Endothelial cell (in vitro differentiated cells): ENCODE measurements around the gene WDFY2. TPM values are rescaled to one million over a fixed set of nuclear protein-coding genes. Genes with fewer than 3 reads are reported as not detected.

ENCODE experiments used
- DNase-seq: peaks from one replicate; pipeline ENCODE4 v3.0.0; 2021; ENCODE audit warnings: low spot score
- H3K27ac Mint-ChIP-seq: one replicate; pipeline ENCODE4 v1.8.0; 2021; ENCODE audit warnings: mixed read lengths, inconsistent platforms; ENCODE audit not compliant: unreplicated experiment
- H3K27me3 Mint-ChIP-seq: one replicate; pipeline ENCODE4 v1.8.0; 2021; ENCODE audit warnings: mild to moderate bottlenecking, moderate library complexity, mixed read lengths, inconsistent platforms; ENCODE audit not compliant: unreplicated experiment
- H3K36me3 Mint-ChIP-seq: one replicate; pipeline ENCODE4 v1.8.0; 2021; ENCODE audit warnings: mild to moderate bottlenecking, low read depth, mixed read lengths, inconsistent platforms; ENCODE audit not compliant: unreplicated experiment
- H3K4me1 Mint-ChIP-seq: one replicate; pipeline ENCODE4 v1.8.0; 2021; ENCODE audit warnings: mild to moderate bottlenecking, mixed read lengths, inconsistent platforms; ENCODE audit not compliant: unreplicated experiment
- H3K4me3 Mint-ChIP-seq: one replicate; pipeline ENCODE4 v1.8.0; 2021; ENCODE audit warnings: mild to moderate bottlenecking, mixed read lengths, inconsistent platforms; ENCODE audit not compliant: unreplicated experiment
- H3K9me3 Mint-ChIP-seq: one replicate; pipeline ENCODE4 v1.8.0; 2021; ENCODE audit warnings: mixed read lengths, inconsistent platforms; ENCODE audit not compliant: unreplicated experiment
- total RNA-seq: library from RNA; stranded (reverse); fragmentation: NEBNext Ultra II Directional; extraction: Animal tissue kit (Norgen Biotek cat#: 25700); gene quantifications from one replicate; pipeline ENCODE4 v1.2.1, GENCODE V29; 2021; ENCODE audit not compliant: unreplicated experiment
- TF ChIP-seq, protein P1 (sequence below): fragments of 200-600 bp; sonication (generic); IDR thresholded peaks from one replicate; pipeline ENCODE4 v1.5.0; 2021; ENCODE audit warnings: antibody characterized with exemption; ENCODE audit not compliant: unreplicated experiment

Gene WDFY2
- total RNA-seq, 1 donor from 2014 or later, result 22.7 TPM

DNA sequence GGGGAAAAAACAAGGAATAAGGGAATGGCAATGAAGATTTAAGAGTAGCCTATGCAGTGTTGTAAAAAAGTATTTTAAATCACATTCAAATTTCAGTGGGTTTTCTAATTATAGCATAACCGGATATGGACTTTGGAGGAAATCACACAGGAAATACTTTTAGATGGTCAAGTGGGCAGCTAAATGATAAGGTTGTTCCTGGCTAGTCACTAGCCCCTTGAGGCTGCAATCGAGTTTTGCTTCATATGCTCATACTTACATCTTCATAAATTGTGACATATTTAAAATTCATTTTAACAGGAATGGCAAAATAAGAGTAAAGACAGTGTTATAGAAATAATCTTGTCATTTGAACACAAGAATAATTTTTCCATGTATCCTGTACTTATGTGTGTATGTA, 88.9 kb downstream of the WDFY2 start:
- H3K9me3 Mint-ChIP-seq, result no peaks in the 10 kb centered on the region
- no peak overlapping the region for H3K27ac Mint-ChIP-seq
- peaks cover 33% of the 10 kb centered on the region for H3K4me1 Mint-ChIP-seq
- TF ChIP-seq, protein P1, sequence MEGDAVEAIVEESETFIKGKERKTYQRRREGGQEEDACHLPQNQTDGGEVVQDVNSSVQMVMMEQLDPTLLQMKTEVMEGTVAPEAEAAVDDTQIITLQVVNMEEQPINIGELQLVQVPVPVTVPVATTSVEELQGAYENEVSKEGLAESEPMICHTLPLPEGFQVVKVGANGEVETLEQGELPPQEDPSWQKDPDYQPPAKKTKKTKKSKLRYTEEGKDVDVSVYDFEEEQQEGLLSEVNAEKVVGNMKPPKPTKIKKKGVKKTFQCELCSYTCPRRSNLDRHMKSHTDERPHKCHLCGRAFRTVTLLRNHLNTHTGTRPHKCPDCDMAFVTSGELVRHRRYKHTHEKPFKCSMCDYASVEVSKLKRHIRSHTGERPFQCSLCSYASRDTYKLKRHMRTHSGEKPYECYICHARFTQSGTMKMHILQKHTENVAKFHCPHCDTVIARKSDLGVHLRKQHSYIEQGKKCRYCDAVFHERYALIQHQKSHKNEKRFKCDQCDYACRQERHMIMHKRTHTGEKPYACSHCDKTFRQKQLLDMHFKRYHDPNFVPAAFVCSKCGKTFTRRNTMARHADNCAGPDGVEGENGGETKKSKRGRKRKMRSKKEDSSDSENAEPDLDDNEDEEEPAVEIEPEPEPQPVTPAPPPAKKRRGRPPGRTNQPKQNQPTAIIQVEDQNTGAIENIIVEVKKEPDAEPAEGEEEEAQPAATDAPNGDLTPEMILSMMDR, result no peak
- H3K27me3 Mint-ChIP-seq, result no peaks in the 10 kb centered on the region
- H3K36me3 Mint-ChIP-seq, result peaks cover 7% of the 10 kb centered on the region
- no peak for DNase-seq
- no peak overlapping the region for H3K4me3 Mint-ChIP-seq

DNA sequence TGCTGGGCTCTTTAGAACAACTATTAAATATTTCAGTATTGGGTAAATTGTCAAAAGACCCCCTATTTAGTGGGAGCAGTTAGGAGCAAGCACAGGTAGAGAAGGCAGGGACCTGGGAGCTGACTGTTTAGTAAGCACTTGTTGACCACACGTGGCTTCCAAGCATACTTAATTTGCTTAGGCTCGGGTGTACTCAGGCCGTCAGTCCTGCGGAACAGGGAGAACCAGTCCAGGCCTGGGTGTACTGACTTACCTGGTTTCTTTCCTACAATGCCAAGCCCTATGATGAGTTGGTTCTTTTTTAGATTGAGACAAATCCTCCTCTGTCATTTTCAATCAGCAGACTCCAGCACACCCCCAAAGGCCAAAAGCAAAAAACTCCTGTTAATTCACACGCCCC, 90.0 kb downstream of the WDFY2 start:
- Mint-ChIP-seq H3K27ac (no peak overlapping the region), H3K36me3 (peaks cover 7% of the 10 kb centered on the region), H3K9me3 (no peaks in the 10 kb centered on the region), H3K27me3 (no peaks in the 10 kb centered on the region), H3K4me3 (no peak overlapping the region), H3K4me1 (peaks cover 33% of the 10 kb centered on the region)
- no peak for DNase-seq
- TF ChIP-seq, protein P1, result no peak

DNA sequence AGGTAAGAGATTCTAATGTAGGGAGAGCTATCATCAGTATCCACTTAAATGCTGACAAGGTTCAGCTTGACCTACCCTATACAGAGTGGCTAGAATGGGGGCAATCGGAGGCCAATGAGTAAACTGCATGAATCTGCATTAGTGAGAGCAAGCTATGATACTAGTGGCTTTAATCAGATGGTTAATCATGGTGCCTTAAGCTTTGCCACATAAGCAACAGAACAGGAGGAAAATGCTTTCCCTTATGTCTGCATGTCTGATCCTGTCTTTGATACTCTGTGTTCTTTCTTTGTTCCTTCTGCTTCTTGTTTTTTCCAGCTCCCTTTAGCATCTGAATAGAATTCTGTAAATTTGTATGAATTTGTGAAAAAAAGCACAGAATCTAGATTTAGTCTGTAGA, 91.1 kb downstream of the WDFY2 start:
- Mint-ChIP-seq H3K9me3 (no peaks in the 10 kb centered on the region), H3K4me1 (peaks cover 25% of the 10 kb centered on the region), H3K36me3 (no peaks in the 10 kb centered on the region), H3K4me3 (no peak overlapping the region), H3K27me3 (no peaks in the 10 kb centered on the region), H3K27ac (no peak overlapping the region)
- no peak for DNase-seq
- TF ChIP-seq, protein P1, result no peak

DNA sequence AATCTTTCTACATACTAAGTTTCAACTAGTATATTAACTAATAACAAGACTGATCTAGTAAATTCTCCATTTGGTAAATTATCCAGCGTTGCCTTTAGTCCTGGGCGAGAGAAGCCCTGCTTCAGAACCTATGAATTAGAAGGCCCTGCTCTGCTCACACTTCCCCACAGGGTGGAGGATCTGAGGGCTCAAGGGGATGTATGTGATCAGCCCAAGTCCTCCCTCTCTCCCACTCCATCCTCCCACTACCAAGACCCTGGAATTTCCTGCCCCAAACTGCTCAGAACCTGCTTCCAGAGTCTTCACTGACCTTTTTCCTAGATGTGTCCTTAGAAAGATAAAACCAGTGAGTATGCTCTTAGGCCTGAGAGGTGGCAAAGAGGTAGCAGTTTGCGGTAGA, 91.6 kb downstream of the WDFY2 start:
- H3K27me3 Mint-ChIP-seq, result no peaks in the 10 kb centered on the region
- H3K4me3 Mint-ChIP-seq, result no peak overlapping the region
- no peak overlapping the region for H3K27ac Mint-ChIP-seq
- H3K36me3 Mint-ChIP-seq, result no peaks in the 10 kb centered on the region
- H3K4me1 Mint-ChIP-seq, result peaks cover 24% of the 10 kb centered on the region
- TF ChIP-seq, protein P1, result no peak
- H3K9me3 Mint-ChIP-seq, result no peaks in the 10 kb centered on the region
- DNase-seq, result no peak

DNA sequence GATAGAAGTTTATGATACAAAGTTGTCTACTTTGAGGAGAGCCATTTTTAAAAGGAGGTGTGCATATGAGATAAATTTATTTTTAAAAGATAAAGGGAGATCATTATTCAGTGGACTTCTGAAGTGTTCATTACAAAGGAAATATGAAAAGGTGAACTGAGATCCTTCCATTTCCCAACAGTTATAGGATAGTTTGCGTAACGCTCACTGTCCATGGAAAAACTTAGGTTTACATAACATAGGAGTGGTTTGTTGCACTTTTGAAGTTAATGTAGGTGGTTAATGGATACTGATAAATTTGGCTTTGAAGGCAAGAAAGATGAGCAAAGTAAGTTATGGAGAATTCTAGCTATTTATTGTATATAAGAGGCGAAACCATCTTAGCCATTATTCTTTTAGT, 92.5 kb downstream of the WDFY2 start:
- Mint-ChIP-seq H3K4me1 (peaks cover 22% of the 10 kb centered on the region), H3K4me3 (no peak overlapping the region), H3K36me3 (no peaks in the 10 kb centered on the region), H3K27ac (no peak overlapping the region), H3K27me3 (no peaks in the 10 kb centered on the region), H3K9me3 (no peaks in the 10 kb centered on the region)
- TF ChIP-seq, protein P1, result no peak
- no peak for DNase-seq
